SK-N-SH (cell line): ENCODE data around the gene IGSF9. TPM values are rescaled to one million over a fixed set of nuclear protein-coding genes. Genes with fewer than 3 reads are reported as not detected.

Source experiments
- CTCF ChIA-PET: fragments of 300-600, 350-600 bp; formaldehyde crosslinking; extraction: SDS; loops from one replicate; lab custom pipeline; 2021; lab: Yijun Ruan, JAX
- POLR2A ChIA-PET: fragments of 350-600 bp; sonication (Branson Sonifier 250); formaldehyde crosslinking; extraction: SDS; loops from one replicate; lab custom pipeline; 2020; ENCODE audit warnings: antibody characterized with exemption, inconsistent platforms; lab: Yijun Ruan, JAX
- DNase-seq: peaks from one replicate; pipeline ENCODE4 v3.0.0; 2012
- H2AFZ ChIP-seq: fragments of 200-600 bp; sonication (generic); 2 replicates; pipeline ENCODE4 v1.8.1; 2016; ENCODE audit warnings: antibody characterized with exemption, mild to moderate bottlenecking, low read depth
- H3F3A ChIP-seq: fragments of 200-600 bp; sonication (generic); replicated peaks from 2 replicates; pipeline ENCODE3; 2016; ENCODE audit warnings: antibody characterized with exemption, mild to moderate bottlenecking; ENCODE audit not compliant: insufficient read depth
- H3K27ac ChIP-seq, 2 experiments: fragments of 200-500 bp in 1 of 2; fragments of 200-600 bp in 1 of 2; sonication (Bioruptor generic) in 1 of 2; sonication (generic), shearing (Covaris generic) in 1 of 2; 2 replicates each; pipeline versions ENCODE4 v1.5.1 to v1.6.1; 2014 to 2016; ENCODE audit warnings: low read depth in 2 of 2, inconsistent platforms in 1 of 2, low read length in 1 of 2, mild to moderate bottlenecking in 1 of 2, mixed read lengths in 1 of 2
- H3K27me3 ChIP-seq: fragments of 200-600 bp; sonication (generic), shearing (Covaris generic); 2 replicates; pipeline ENCODE4 v1.6.1; 2016; ENCODE audit warnings: mixed run types; ENCODE audit not compliant: insufficient read depth
- H3K36me3 ChIP-seq, 2 experiments: fragments of 200-500 bp in 1 of 2; fragments of 200-600 bp in 1 of 2; sonication (Bioruptor generic) in 1 of 2; sonication (generic) in 1 of 2; replicated peaks in 1 of 2; 2 replicates each; pipeline versions ENCODE3 to v1.5.1; 2014 to 2016; ENCODE audit warnings: low read length in 1 of 2, mild to moderate bottlenecking in 1 of 2; ENCODE audit not compliant: insufficient read depth in 2 of 2, control insufficient read depth in 1 of 2
- H3K4me1 ChIP-seq, 2 experiments: fragments of 200-500 bp in 1 of 2; fragments of 200-600 bp in 1 of 2; sonication (Bioruptor generic) in 1 of 2; sonication (generic), shearing (Covaris generic) in 1 of 2; 2 replicates each; pipeline versions ENCODE4 v1.5.1 to v1.6.1; 2014 to 2016; ENCODE audit warnings: low read depth in 1 of 2, low read length in 1 of 2, mixed run types in 1 of 2; ENCODE audit not compliant: insufficient read depth in 2 of 2, control insufficient read depth in 1 of 2
- H3K4me2 ChIP-seq: fragments of 200-600 bp; sonication (generic), shearing (Covaris generic); 2 replicates; pipeline ENCODE4 v1.6.1; 2017; ENCODE audit warnings: mixed run types
- H3K4me3 ChIP-seq, 2 experiments: fragments of 200-500 bp in 1 of 2; fragments of 200-600 bp in 1 of 2; sonication (Bioruptor generic) in 1 of 2; sonication (generic), shearing (Covaris generic) in 1 of 2; 2 replicates each; pipeline versions ENCODE4 v1.5.1 to v1.8.1; 2014 to 2016; ENCODE audit warnings: low read depth in 2 of 2, inconsistent platforms in 1 of 2, low read length in 1 of 2, mild to moderate bottlenecking in 1 of 2, mixed read lengths in 1 of 2, moderate library complexity in 1 of 2
- H3K79me2 ChIP-seq: fragments of 200-600 bp; sonication (generic); 2 replicates; pipeline ENCODE4 v1.8.1; 2017; ENCODE audit warnings: mild to moderate bottlenecking; ENCODE audit not compliant: insufficient read depth
- H3K9ac ChIP-seq: fragments of 200-600 bp; sonication (generic); 2 replicates; pipeline ENCODE4 v1.6.1; 2017; ENCODE audit warnings: mixed run types
- H3K9me2 ChIP-seq: fragments of 200-600 bp; sonication (generic); 2 replicates; pipeline ENCODE4 v1.6.1; 2017; ENCODE audit warnings: mixed run types
- H3K9me3 ChIP-seq: fragments of 200-600 bp; sonication (generic); 2 replicates; pipeline ENCODE4 v1.6.1; 2017; ENCODE audit warnings: mixed run types, mild to moderate bottlenecking, moderate library complexity
- H4K20me1 ChIP-seq: fragments of 200-600 bp; sonication (generic); 2 replicates; pipeline ENCODE4 v1.6.1; 2017; ENCODE audit warnings: mild to moderate bottlenecking, mixed run types; ENCODE audit not compliant: insufficient read depth
- CHD2 ChIP-seq: fragments of 150-350 bp; IDR thresholded peaks from 2 replicates; pipeline ENCODE4 v1.6.1; 2018; ENCODE audit warnings: low read length; ENCODE audit not compliant: partially characterized antibody
- CTCF ChIP-seq: fragments of 200-600 bp; sonication (generic); IDR thresholded peaks from 2 replicates; pipeline ENCODE4 v1.6.1; 2017; ENCODE audit warnings: antibody characterized with exemption, mild to moderate bottlenecking, moderate library complexity
- EZH2phosphoT487 ChIP-seq: fragments of 200-600 bp; sonication (generic); IDR thresholded peaks from 2 replicates; pipeline ENCODE4 v1.6.1; 2017; ENCODE audit warnings: low read depth, mixed run types, mild to moderate bottlenecking, antibody characterized with exemption, moderate library complexity, borderline replicate concordance
- FOSL2 ChIP-seq: IDR thresholded peaks from 2 replicates; pipeline ENCODE4 v1.4.0; 2012; ENCODE audit warnings: low read depth, mild to moderate bottlenecking, moderate library complexity, borderline replicate concordance
- IRF3 ChIP-seq: fragments of 150-350 bp; IDR thresholded peaks from 2 replicates; pipeline ENCODE4 v1.6.1; 2016; ENCODE audit warnings: mild to moderate bottlenecking, low read depth, low read length
- JUND ChIP-seq: IDR thresholded peaks from 2 replicates; pipeline ENCODE4 v1.4.0; 2012
- MEF2A ChIP-seq: IDR thresholded peaks from 2 replicates; pipeline ENCODE4 v1.4.0; 2012; ENCODE audit warnings: low read depth, borderline replicate concordance
- MXI1 ChIP-seq: IDR thresholded peaks from 2 replicates; pipeline ENCODE4 v1.6.1; 2012; ENCODE audit warnings: mild to moderate bottlenecking, low read depth, low read length, improper control_type of control experiment
- NFIC ChIP-seq: IDR thresholded peaks from 2 replicates; pipeline ENCODE4 v1.4.0; 2012; ENCODE audit warnings: borderline replicate concordance
- NRF1 ChIP-seq: IDR thresholded peaks from 2 replicates; pipeline ENCODE4 v1.6.1; 2012; ENCODE audit warnings: low read depth, mild to moderate bottlenecking, low read length
- RAD21 ChIP-seq: IDR thresholded peaks from 2 replicates; pipeline ENCODE4 v1.6.1; 2012; ENCODE audit warnings: mild to moderate bottlenecking, low read length
- REST ChIP-seq: IDR thresholded peaks from 2 replicates; pipeline ENCODE4 v1.6.1; 2012; ENCODE audit warnings: mild to moderate bottlenecking, low read depth, low read length, moderate library complexity
- RXRA ChIP-seq: IDR thresholded peaks from 2 replicates; pipeline ENCODE4 v1.4.0; 2012; ENCODE audit warnings: low read depth, mild to moderate bottlenecking, borderline replicate concordance
- TCF12 ChIP-seq: IDR thresholded peaks from 2 replicates; pipeline ENCODE4 v1.4.0; 2012
- USF2 ChIP-seq: fragments of 150-350 bp; IDR thresholded peaks from 2 replicates; pipeline ENCODE4 v1.6.1; 2017; ENCODE audit warnings: antibody characterized with exemption, low read length, low read depth, borderline replicate concordance
- ZBTB33 ChIP-seq: IDR thresholded peaks from 2 replicates; pipeline ENCODE4 v1.4.0; 2012; ENCODE audit warnings: low read depth, borderline replicate concordance
- WGBS: methylation state at CpG from one replicate; pipeline ENCODE4 v1.1.6; 2017; ENCODE audit warnings: low lambda C conversion rate; 5-methylcytosine and 5-hydroxymethylcytosine counted together
- polyA plus RNA-seq, 3 experiments: library from polyadenylated mRNA; depleted of rRNA; stranded (reverse); fragments of >200 nt; gene quantifications; 2 replicates each; pipeline ENCODE4 v1.2.3, GENCODE V29; 2012

IGSF9 gene
- polyA plus RNA-seq, 1 of the 3 experiments (the other 2 are of a cell fraction): 2.4 TPM

- Histone ChIP-seq H2AFZ (no peak overlapping the region), H3K4me2 (no peak overlapping the region), H3K27ac (no peak overlapping the region), H3K4me3 (no peak overlapping the region), H3K9ac (no peak overlapping the region), H3K36me3 (no peaks in the 10 kb centered on the region), H3K9me2 (no peaks in the 10 kb centered on the region), H3F3A (no peaks in the 10 kb centered on the region), H3K27me3 (peaks cover 66% of the 10 kb centered on the region; the same call in 1 of the 2 replicates), H3K9me3 (no peaks in the 10 kb centered on the region), H4K20me1 (no peaks in the 10 kb centered on the region), H3K4me1 (no peaks in the 10 kb centered on the region), H3K79me2 (no peaks in the 10 kb centered on the region)
- ChIA-PET CTCF (interaction anchor here (1.2 to 2.6 kb wide), 3 partner anchors 29 to 32 kb away, joined by 3 to 8 read pairs (median 6); partner anchors contain the start of gene IGSF9), POLR2A (interaction anchor here (0.7 kb wide), 1 partner anchor 12 kb away, joined by 3 read pairs; no protein-coding TSS in a partner anchor)
- TF ChIP-seq NRF1: no peak
- TF ChIP-seq REST: no peak
- no peak for TF ChIP-seq RAD21
- TF ChIP-seq MEF2A: no peak
- no peak for TF ChIP-seq RXRA
- TF ChIP-seq EZH2phosphoT487: no peak
- no peak for TF ChIP-seq IRF3
- TF ChIP-seq JUND: no peak
- no peak for TF ChIP-seq FOSL2
- no peak for TF ChIP-seq ZBTB33
- TF ChIP-seq CTCF: no peak
- no peak for TF ChIP-seq TCF12
- TF ChIP-seq USF2: no peak
- no peak for TF ChIP-seq MXI1
- no peak for TF ChIP-seq CHD2
- TF ChIP-seq NFIC: no peak
- WGBS: 9% methylated on average over 6 of the region's 6 CpGs
- no peak for DNase-seq
Observed at GRCh38 chr1:159977364-159978106, 32.1 kb upstream of the IGSF9 start.
